ENCODE data around the gene STOML1. TPM values are rescaled to one million over a fixed set of nuclear protein-coding genes. Genes with fewer than 3 reads are reported as not detected.

Gene STOML1
- total RNA-seq, 1 experiment from 2014 or later, result 5.0 TPM

DNA sequence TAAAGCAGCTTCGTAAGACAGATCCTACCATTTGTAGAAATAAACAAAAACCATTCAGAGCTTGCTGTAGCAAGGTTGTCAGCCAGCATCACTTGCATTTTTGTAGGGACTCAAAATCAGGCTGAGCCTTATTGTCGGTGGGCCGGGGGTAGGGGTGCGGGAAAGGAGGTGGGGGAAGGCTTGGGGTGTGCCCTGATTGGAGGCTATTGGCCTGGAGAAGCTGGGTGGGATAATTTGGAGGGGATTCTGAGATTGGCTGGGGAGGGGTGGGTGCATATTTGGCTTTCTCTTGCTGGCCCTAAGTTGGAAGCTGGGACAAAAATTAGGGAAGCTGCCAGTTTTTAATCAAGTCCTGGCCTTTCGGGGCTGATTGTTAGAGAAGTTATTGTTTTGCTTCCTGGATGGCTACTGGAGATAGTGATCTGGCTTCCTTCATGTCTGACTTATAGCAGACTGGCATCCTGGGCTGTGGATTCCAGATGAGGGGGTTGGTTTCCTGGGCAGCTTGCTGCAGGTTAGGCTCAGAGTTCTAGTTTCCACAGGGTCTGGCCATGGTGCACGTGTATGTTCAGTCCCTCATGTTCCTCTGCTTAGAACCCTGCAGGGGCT is 22.8 kb downstream of the STOML1 start:
- Histone ChIP-seq H3K4me3 (replicated peaks in 1 of 2; ENCODE audit: low read depth in 1 of 2, low read length in 2 of 2) (no peak overlapping the region), H2AFZ (ENCODE audit: low read depth, low read length, poor library complexity, severe bottlenecking) (no peak overlapping the region), H3K79me2 (ENCODE audit: insufficient read depth, low read length) (no peaks in the 10 kb centered on the region), H3K9ac (ENCODE audit: low read length) (no peak overlapping the region), H3K36me3 (ENCODE audit: control insufficient read depth in 1 of 2, insufficient read depth in 2 of 2, low read length in 2 of 2) (no peaks in the 10 kb centered on the region), H4K20me1 (ENCODE audit: insufficient read depth) (no peaks in the 10 kb centered on the region), H3K9me3 (ENCODE audit: control insufficient read depth in 1 of 2, insufficient read depth in 1 of 2, low read depth in 1 of 2, low read length in 2 of 2) (no peaks in the 10 kb centered on the region), H3K27ac (ENCODE audit: low read depth, low read length) (no peak overlapping the region), H3K27me3 (ENCODE audit: insufficient read depth, low read length) (no peaks in the 10 kb centered on the region), H3K9me2 (ENCODE audit: insufficient read depth) (no peaks in the 10 kb centered on the region), H3K4me2 (ENCODE audit: low read length) (no peak overlapping the region), H3K4me1 (ENCODE audit: control insufficient read depth in 1 of 2, insufficient read depth in 2 of 2, low read length in 2 of 2) (peaks cover 8 to 20% of the 10 kb centered on the region in 2 experiments; a peak in 3 of 4 replicates)
- intact Hi-C loops (cut with micrococcal nuclease), result no loop called here
- POLR2A ChIA-PET, result no interaction called here
- no peak for ATAC-seq
- CTCF ChIA-PET, result interaction anchor here (1.1 to 2.0 kb wide), 2 partner anchors 13 to 25 kb away, joined by 4 read pairs; partner anchors contain the start of gene PML
- no TSS peak for BruUV-seq (replicated peaks)
- RAD21 ChIA-PET (ENCODE audit: low non-redundant PET in 1 of 2, low total read pairs in 2 of 2, uncharacterized antibody in 2 of 2, unreplicated experiment in 2 of 2), result no interaction called here
- DNase-seq (ENCODE audit: low read depth, low spot score), result no peak
- TF ChIP-seq, protein P1, sequence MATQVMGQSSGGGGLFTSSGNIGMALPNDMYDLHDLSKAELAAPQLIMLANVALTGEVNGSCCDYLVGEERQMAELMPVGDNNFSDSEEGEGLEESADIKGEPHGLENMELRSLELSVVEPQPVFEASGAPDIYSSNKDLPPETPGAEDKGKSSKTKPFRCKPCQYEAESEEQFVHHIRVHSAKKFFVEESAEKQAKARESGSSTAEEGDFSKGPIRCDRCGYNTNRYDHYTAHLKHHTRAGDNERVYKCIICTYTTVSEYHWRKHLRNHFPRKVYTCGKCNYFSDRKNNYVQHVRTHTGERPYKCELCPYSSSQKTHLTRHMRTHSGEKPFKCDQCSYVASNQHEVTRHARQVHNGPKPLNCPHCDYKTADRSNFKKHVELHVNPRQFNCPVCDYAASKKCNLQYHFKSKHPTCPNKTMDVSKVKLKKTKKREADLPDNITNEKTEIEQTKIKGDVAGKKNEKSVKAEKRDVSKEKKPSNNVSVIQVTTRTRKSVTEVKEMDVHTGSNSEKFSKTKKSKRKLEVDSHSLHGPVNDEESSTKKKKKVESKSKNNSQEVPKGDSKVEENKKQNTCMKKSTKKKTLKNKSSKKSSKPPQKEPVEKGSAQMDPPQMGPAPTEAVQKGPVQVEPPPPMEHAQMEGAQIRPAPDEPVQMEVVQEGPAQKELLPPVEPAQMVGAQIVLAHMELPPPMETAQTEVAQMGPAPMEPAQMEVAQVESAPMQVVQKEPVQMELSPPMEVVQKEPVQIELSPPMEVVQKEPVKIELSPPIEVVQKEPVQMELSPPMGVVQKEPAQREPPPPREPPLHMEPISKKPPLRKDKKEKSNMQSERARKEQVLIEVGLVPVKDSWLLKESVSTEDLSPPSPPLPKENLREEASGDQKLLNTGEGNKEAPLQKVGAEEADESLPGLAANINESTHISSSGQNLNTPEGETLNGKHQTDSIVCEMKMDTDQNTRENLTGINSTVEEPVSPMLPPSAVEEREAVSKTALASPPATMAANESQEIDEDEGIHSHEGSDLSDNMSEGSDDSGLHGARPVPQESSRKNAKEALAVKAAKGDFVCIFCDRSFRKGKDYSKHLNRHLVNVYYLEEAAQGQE (IDR thresholded peaks at IDR 0.05; ENCODE audit: low read depth), result no peak
- TF ChIP-seq, protein P2, sequence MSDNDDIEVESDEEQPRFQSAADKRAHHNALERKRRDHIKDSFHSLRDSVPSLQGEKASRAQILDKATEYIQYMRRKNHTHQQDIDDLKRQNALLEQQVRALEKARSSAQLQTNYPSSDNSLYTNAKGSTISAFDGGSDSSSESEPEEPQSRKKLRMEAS (IDR thresholded peaks at IDR 0.05), result no peak
- no peak for TF ChIP-seq FOSL1 (IDR thresholded peaks at IDR 0.05; ENCODE audit: low read depth)

DNA sequence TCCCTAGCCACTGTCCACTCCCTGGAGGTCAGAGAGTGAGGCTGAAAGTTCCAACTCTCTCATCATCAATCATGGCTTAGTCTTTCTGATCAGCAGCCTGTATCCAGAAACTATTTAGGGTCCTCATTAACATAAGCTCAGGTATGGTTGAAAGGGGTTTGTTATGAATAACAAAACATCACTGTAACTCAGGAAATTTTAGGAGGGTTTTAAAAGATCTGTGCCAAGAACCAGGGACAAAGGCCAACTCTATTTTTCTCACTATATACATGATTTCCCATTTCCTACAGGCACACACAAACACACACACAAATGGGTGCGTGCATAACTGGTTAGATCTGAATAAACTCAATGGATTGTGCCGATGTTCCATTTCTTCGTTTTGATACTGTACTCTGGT is 23.6 kb downstream of the STOML1 start:
- CTCF ChIA-PET, result no interaction called here
- TF ChIP-seq, protein P3, sequence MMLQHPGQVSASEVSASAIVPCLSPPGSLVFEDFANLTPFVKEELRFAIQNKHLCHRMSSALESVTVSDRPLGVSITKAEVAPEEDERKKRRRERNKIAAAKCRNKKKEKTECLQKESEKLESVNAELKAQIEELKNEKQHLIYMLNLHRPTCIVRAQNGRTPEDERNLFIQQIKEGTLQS (IDR thresholded peaks at IDR 0.05), result no peak
- TF ChIP-seq SIN3A (IDR thresholded peaks at IDR 0.05; ENCODE audit: low read depth), result no peak
- TF ChIP-seq SRF (IDR thresholded peaks at IDR 0.05; ENCODE audit: low read depth), result no peak
- TF ChIP-seq JUND (IDR thresholded peaks at IDR 0.05), result no peak
- TF ChIP-seq YY1 (IDR thresholded peaks at IDR 0.05; ENCODE audit: extremely low read depth, insufficient replicate concordance, low read depth, low read length), result no peak
- TF ChIP-seq, protein P1 (IDR thresholded peaks at IDR 0.05; ENCODE audit: low read depth), result no peak
- TF ChIP-seq ELF1 (IDR thresholded peaks at IDR 0.05; ENCODE audit: borderline replicate concordance, low read depth), result no peak
- no peak for TF ChIP-seq ZFX (IDR thresholded peaks at IDR 0.05)
- TF ChIP-seq EGR1 (IDR thresholded peaks at IDR 0.05; ENCODE audit: low read depth), result no peak

More for the DNA sequence above, 23.6 kb downstream of the STOML1 start:
- BruUV-seq (replicated peaks), result no TSS peak
- Histone ChIP-seq H3K27ac (ENCODE audit: low read depth, low read length) (no peak overlapping the region), H3K9ac (ENCODE audit: low read length) (no peak overlapping the region), H3K79me2 (ENCODE audit: insufficient read depth, low read length) (no peaks in the 10 kb centered on the region), H4K20me1 (ENCODE audit: insufficient read depth) (no peaks in the 10 kb centered on the region), H3K4me1 (ENCODE audit: control insufficient read depth in 1 of 2, insufficient read depth in 2 of 2, low read length in 2 of 2) (peaks cover 8 to 20% of the 10 kb centered on the region in 2 experiments; a peak in 3 of 4 replicates), H3K4me3 (replicated peaks in 1 of 2; ENCODE audit: low read depth in 1 of 2, low read length in 2 of 2) (no peak overlapping the region), H3K36me3 (ENCODE audit: control insufficient read depth in 1 of 2, insufficient read depth in 2 of 2, low read length in 2 of 2) (no peaks in the 10 kb centered on the region), H3K27me3 (ENCODE audit: insufficient read depth, low read length) (no peaks in the 10 kb centered on the region), H3K9me3 (ENCODE audit: control insufficient read depth in 1 of 2, insufficient read depth in 1 of 2, low read depth in 1 of 2, low read length in 2 of 2) (no peaks in the 10 kb centered on the region), H2AFZ (ENCODE audit: low read depth, low read length, poor library complexity, severe bottlenecking) (no peak overlapping the region), H3K9me2 (ENCODE audit: insufficient read depth) (no peaks in the 10 kb centered on the region), H3K4me2 (ENCODE audit: low read length) (no peak overlapping the region)
- intact Hi-C loops (cut with micrococcal nuclease), result no loop called here
- no peak for ATAC-seq
- RAD21 ChIA-PET (ENCODE audit: low non-redundant PET in 1 of 2, low total read pairs in 2 of 2, uncharacterized antibody in 2 of 2, unreplicated experiment in 2 of 2), result no interaction called here
- no peak for DNase-seq (ENCODE audit: low read depth, low spot score)
- POLR2A ChIA-PET, result no interaction called here

Data from HCT116 (cell line).